ENCODE results near the gene FAM174B. TPM values are rescaled to one million over a fixed set of nuclear protein-coding genes. Genes with fewer than 3 reads are reported as not detected.

The FAM174B gene
- polyA plus RNA-seq, 4 donors = 32.0 to 45.7 (median 34.1) TPM

DNA sequence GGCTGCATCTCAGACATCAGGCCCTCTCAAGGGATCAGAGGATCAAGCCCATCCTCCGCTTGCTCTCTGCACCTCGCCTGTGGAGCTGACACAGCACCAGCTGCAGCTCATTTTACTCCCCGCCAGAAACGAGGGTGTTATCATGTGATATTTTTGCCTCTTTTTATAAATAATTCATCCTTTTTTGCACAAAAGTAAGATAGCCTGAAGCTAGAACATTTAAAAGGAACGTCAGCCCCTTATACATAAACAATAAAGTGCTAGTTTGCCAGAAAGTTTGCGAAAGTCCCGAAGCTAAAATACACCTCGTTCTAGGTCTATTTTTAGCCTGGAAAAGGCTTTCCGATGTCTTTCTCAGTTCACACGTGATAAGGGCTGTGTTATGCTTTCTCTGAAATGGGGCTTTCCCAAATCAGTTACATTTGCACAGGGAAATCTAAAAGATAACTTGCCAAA lies 9.6 kb upstream of the FAM174B start:
- no peak for DNase-seq (ENCODE audit: low read depth in 4 of 4, low spot score in 2 of 4)

DNA sequence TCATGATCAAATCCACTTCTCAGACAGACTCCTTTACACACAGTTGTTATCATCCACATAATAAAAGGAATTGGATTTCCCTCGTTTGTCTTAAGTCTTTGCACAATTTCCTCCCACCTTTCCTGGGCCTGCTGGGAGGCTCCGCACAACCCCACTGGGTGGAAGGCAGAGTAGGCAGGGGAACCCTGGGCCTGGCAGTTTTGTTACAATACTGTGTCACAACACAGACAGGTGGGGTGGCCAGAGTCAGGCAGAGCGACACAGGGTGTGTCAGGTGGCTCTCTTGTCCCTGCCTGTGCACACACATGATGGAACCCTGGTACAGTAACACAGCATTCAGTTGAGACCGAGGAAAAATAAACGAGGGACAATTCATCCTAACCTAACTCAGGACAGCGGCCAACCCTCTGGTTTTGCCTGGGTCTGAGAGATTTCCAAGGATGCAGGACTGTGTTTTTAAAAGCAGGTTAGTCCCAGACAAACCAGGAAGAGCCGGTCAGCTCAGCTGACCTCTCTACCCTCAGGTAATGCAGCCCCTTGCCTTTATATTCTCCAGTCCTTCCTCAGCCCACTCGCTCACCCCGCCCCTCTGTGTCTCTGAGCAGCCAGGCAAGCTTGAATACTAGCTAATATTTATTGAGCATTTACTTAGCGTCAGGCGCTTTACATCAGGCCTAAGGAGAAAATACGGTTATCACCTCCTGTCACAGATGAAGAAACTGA lies 8.8 kb upstream of the FAM174B start:
- DNase-seq (ENCODE audit: low read depth in 4 of 4, low spot score in 2 of 4) = no peak

DNA sequence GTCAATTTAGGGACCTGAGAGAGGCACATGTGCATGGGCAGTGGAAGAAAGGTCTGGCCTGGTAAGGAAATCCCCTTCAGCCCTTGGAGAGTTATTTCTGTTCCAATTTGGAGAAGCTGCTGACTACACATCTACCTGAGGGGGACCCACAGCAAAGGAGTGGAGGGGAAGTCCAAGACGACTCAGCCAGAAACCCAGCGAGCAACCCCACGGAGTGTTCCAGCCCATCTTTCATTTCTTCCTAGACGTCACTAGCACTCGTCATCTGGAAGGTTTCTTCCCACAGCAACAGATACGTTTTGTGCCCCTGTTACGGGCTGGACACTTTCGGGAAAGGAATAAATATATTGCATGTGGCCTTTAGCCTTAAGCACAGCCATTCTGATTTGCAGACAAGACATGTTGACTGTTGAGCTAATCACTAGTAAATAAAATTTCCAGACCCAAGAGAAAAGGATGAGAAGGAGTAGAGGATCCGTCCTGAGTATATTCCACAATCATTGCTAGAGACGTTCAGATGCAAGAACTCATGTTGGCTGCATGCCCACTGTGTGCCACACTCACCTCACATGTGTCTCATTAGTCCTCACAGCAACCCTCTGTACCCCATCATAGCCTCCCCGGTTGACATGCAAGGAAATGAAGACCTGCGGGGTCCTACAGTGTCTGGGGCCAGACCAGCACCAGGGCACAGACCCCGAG lies 7.8 kb upstream of the FAM174B start:
- no peak for DNase-seq (ENCODE audit: low read depth in 4 of 4, low spot score in 2 of 4)

DNA sequence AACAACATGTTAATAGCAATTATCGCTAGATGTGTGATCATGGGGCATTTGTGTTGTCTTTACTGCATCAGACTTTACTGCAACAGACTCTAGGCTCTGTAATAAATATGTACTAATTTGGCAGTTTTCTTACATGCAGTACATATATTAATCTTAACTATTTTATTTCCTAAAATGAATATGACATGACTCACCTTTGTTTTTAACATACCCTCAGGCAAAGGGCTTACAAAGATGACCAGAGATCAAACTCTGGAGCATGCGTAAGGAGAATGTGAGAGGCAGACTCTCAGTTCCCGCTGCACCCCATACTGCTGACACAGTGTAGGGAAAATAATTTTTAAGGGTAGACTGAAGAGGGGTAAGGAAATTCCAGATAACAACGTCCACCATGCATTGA lies 7.2 kb upstream of the FAM174B start:
- no peak for DNase-seq (ENCODE audit: low read depth in 4 of 4, low spot score in 2 of 4)

DNA sequence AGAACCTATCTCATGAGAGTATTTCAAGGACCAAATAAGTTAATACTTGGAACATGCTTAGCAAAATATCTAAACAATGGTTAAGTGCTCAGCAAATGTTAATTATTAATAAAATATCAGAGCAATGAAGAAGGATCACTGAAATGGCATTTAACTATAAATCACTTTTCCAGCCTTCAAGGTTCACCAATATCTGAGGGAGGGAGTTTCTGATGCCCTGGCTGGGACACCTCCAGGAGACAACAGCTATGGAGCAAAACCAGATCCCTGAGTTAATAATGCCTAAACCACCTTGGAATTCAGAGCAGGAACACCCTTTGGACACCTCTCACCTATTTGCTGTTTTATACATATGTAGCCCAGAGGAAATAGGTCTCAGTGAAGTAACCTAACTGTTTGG lies 6.4 kb upstream of the FAM174B start:
- no peak for DNase-seq (ENCODE audit: low read depth in 4 of 4, low spot score in 2 of 4)

DNA sequence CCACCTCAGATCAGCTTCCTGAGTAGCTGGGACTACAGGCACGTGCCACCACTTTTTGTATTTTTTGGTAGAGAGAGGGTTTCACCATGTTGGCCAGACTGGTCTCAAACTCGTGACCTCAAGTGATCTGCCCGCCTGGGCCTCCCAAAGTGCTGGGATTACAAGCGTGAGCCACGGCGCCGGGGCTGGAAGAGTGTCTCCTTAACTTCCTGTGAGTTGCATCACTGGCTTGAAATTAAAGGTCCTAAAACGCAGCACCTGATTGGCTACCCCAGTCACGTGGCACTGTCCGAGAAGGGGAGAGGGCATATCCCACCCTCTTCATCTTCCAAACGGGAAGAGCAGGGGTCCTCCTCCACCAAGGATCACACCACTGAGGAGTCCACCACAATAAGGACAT lies 5.5 kb upstream of the FAM174B start:
- no peak for DNase-seq (ENCODE audit: low read depth in 4 of 4, low spot score in 2 of 4)

DNA sequence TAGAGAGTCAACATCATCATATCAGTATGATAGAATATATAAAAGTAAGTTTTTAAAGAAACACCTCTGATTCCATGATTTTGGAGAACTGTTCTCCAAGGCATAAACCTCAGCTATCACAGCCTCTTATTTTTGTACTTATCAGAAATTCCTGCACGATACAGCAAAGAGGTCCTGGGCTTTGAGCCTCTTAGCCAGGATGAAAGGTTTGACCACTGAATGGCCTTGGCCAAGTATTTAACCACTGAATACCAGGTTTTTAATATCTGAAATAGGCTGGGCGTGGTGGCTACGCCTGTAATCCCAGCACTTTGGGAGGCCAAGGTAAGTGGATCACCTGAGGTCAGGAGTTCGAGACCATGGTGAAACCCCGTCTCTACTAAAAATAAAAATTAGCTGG lies 1.9 kb upstream of the FAM174B start:
- no peak for DNase-seq (ENCODE audit: low read depth in 4 of 4, low spot score in 2 of 4)

DNA sequence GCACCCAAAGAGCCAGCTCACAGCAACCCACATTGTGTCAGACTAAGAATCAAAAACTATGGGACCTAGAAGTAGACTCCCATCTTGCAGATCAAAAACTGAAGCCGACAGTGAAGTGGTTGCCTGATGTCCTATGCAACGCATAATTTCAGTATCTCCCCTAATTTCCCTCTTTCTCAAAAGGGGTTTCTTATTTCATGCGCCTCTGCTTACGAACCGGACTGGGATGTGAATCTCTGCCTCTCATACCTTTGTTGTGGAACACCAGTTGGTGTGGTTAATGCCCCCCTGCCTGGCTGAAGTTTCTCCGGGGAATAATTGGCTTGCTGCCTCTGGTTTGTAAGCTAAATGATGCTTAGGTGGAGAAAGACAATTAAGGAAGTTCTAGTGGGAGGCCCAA lies 514 bp upstream of the FAM174B start:
- DNase-seq (ENCODE audit: low read depth in 4 of 4, low spot score in 2 of 4) = no peak

DNA sequence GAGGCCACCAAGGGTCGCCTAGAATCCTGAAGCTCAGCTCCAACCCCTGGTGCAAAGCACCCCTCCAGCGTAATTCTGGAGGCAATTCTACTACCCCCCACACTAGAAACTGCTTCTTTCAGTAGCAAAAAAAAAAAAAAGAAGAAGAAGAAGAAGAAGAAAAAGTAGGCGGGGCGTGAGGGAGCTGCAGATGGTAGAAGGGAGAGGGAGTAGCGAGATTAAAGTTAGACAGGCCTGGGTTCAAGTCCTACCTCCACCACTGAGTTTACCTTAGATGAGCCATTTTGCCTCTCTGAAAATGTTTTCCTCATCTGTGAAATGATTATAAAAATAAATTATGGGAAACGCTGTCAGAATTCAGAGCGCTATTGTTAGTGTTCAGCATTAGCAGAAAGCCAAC lies 913 bp downstream of the FAM174B start:
- DNase-seq (ENCODE audit: low read depth in 4 of 4, low spot score in 2 of 4) = no peak

DNA sequence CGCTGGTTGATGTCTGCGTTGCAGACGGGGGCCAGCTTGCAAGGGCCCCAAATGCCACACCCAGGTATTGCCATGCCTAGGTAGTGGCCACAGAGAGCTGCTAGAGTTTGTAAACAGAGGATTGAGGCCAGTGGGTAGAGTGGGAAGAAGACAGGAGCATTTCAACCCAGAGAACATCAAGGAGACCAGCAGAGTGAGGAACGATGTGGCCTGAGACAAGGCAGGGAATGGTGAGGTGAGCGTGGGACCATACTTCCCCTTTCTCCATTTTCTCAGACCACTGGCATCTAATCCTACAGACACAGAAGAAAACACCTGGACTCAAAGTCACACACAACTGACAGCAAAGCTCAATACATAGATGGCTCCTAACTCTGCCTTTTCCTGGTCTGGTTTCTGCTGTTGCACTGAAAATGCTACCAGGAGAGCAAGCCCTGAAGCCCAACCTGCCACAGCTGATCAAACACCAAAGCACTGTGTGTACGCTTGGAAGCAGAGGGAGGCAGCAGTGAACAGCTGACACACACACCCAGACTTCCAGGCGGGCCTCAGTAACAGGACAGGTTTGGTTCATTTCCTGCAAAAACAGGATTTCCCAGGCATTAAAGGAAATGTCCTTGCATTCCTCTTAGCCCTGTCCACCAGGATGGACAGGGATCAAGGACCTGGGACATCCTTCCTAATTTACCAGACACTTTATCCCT lies 1.6 kb downstream of the FAM174B start:
- DNase-seq (ENCODE audit: low read depth in 4 of 4, low spot score in 2 of 4) = no peak

DNA sequence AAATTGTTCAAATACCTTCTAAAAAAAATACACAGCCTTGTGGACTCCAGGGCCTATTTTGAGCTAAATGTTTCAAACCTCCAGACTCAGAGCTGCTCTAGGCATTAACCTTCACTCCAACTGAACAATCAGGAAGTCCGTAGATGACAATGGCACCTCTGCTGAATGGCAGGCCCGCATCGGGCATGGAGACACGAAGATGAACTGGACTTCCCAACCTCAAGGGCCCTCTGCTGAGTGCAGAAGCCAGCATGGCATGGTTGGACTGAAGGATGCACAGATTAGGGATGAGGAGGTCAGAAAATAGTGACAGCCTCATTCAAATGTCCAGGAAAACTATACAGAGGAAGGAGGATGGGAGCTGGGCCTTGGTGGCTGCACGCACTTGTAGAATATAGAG lies 2.2 kb downstream of the FAM174B start:
- DNase-seq (ENCODE audit: low read depth in 4 of 4, low spot score in 2 of 4) = no peak

DNA sequence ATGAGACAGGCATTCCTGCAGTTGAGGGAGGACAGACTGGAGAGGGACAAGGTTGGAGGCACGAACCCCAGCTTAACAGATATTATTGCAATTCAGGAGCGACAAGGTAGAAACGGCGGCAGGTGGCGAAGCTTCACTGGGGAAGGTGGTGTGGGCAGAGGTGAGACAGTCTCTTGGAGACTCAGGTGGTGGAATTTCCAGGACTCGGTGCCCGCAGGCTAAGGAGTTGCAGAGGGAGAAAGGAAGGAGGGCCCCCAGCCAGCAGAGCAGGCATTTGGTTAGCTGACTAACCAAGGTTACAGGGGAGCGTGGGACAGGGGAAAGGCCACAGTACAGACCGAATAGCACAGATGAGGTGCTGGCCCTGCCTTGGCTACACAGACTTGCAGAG lies 3.0 kb downstream of the FAM174B start:
- no peak for DNase-seq (ENCODE audit: low read depth in 4 of 4, low spot score in 2 of 4)

DNA sequence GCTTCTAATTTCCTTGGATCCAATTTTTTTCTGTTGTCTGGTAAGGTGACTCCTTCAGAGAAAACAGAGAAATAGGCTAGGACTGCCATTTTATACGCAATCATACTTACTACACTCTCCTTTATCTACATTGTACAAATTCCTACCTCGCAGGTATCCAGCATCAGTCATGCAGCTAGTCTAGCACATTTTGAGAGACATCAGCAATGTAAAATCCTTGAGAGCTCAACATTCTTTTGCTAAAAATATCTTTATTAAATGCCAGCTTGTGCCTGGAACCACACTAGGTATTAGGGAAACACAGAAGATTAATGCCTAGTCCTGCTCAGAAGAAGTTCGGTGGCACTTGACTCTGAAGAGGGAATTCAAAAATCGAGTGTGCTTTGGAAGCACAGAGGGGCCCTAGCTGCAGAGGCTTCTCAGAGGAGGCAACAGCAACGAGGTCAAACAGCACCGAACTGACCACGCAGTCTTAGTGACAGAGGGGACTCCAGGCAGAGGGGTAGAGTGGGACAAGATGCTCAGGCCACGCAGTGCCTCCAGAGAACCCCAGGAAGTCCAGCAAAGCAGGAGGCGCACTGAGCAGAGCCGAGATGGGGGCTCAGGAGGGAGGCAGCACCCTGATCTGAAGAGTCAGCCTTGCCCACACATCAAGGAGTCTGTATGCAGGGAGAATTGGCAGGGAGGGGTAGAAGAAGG lies 3.5 kb downstream of the FAM174B start:
- DNase-seq (ENCODE audit: low read depth in 4 of 4, low spot score in 2 of 4) = no peak

DNA sequence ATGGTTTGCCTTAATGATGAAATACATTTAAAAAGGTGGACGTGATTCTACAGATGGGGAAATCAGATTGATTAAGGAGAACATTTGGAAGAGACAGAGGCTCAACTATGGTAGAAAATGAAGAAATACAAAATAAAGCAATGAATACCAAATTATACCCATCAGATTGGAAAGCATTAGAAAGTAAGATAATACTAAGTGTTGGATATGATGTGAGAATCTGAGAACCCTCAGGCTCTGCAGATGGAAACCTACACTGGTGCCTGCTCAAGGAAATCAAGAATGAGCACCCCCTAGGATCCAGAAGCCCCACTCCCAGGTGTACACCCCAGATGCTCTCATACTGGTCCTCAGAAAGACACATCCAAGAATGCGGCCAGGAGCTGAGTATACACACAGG lies 4.6 kb downstream of the FAM174B start:
- DNase-seq (ENCODE audit: low read depth in 4 of 4, low spot score in 2 of 4) = no peak

DNA sequence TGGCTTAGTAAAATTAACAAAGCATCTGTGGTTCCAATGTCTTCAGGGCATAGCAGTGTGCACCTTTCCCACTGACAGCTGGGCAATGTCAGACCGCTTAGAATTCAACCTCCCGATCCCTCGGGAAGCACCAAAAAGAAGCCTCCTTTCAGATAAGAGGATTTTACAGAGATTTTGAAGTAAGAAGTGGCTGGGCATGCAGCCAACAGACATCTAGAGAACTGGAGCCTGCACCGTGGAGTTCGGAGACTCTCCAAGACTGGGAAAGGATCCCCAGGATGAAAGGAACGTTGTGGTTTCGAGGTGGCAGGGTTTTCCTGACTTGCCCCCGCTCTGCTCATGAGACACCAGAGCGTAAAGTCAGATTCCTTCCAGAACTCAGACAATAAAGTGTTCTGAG lies 5.3 kb downstream of the FAM174B start:
- no peak for DNase-seq (ENCODE audit: low read depth in 4 of 4, low spot score in 2 of 4)

DNA sequence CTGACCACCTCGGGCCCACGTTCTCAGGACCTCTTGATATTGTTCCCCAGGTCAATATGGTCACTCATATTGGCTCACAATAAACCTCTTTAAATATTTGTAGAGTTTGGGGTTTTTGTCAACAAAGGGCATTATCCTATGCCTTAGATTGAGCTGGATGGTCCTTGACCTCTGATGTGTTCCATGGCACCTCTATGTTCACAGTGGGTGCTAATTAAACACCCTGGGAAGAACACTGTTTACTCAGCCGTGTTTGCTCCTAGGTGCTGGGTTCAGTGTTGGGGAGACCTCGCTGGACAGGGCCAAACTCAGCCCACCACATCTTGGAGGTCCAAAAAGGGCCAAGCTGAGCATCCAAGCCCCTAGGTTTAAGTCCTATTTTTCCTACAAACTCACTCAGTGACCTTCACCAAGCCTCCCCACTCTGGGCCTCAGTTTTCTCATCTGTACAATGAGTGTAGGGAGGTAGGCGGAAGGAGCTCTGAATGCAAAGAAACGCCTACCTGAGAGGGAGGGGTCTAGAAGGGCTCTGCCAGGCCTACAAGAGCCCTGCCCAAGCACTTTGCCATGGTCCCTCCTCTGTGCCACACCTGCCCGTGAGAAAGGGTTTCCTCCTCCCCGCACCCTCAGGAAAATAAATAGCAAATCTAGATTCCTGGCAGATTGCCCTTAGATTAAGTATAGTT lies 7.2 kb downstream of the FAM174B start:
- no peak for DNase-seq (ENCODE audit: low read depth in 4 of 4, low spot score in 2 of 4)

DNA sequence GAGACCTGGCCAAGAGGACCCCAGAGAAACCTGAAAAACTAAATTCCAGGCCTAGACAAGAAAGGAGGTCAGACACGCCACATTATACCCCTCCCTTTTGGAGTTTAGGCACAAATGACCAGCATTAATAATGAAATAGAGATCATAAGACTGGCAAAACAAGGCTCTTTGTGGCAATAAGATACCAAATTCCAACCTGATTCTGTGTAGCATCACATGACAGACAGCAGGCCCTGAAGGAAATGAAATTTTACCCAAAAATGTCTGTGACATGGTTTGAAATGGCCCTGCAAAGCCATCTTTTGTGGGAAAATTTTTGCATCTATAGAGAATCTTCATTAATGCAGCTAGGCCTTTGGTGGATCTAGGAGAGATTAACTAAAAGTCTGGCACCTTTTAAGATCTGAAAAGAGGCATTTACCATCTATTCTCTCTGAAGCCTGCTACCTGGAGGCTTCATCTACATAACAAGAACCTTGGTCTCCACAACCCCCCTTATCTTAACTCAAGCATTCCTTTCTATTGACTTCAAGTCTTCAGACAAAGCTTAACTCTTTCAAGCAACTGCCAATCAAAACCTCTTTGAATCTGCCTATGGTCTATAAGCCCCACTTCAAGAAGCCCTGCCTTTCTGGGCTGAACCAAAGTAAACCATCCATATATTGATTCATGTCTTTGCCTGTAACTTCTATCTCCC lies 8.0 kb downstream of the FAM174B start:
- DNase-seq (ENCODE audit: low read depth in 4 of 4, low spot score in 2 of 4) = no peak

DNA sequence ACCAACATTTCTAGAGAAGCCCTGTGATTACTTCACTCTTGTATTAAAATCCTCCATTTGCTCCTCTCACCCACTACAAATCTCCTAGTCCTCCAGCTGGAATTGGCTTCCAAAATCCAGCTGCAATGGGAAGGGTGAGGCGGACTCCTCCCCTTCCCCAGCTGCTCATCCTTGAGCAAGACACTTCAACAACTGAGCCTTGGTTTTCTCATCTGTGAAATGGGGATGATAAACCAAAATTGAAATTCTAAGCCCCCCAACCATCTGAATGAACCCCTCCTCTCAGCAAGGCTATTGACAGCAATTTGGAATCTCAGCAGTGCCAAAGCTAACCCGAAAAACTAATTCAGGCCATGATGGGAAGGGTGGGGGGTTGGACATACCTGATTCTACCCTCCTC lies 9.4 kb downstream of the FAM174B start:
- DNase-seq (ENCODE audit: low read depth in 4 of 4, low spot score in 2 of 4) = no peak

DNA sequence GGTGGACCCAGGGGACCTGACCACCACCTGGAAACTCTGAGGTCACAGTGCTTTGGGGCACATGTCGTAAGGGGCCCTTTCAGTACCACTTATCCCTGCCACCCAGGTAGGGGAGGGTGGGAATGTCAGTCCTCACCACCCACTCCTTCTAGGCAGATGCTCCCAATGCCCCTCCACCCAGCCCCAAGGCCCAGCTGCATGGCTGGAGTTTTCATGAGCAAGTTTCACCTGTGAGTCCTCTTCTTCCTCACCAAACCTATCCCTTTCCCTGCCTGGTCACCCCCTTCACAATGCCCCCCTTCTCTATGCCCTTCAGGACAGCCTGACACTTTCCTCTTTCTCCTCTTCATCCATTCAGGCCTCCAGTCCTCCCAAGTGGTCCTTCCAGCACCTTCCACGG lies 9.8 kb downstream of the FAM174B start:
- DNase-seq (ENCODE audit: low read depth in 4 of 4, low spot score in 2 of 4) = no peak

DNA sequence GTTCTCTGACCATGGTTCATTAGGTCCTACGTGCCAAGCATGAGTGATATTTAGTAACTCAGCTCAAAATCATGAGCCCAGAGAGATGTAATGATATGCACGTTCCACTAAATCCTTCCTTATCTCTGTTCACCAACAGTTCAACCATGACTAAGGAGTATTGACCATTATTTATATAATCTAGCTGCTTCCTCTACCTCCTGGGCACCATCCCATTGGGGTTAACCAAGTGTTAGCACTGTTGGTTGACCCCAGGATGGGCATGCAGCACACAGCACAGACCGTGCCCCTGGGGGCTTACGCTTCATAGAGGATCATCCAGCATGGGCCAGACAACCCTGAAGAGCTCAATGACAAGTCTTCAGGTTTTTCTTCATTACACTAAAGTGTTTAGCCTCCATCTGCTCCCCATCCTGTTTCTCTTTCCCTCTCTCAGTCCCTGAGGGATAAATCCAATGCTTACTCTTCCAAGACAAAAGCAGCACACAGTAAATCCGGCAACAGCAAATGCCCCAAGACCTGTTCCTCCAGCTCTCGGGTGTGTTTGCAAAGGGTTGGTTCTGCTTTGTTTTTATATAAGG lies 10.4 kb downstream of the FAM174B start:
- DNase-seq (ENCODE audit: low read depth in 4 of 4, low spot score in 2 of 4) = no peak

All from left renal cortex interstitium (tissue), 4 donors.